K562 (cell line): ENCODE measurements around the gene RHOF.

Source experiments
- CBX5 ChIP-seq: IDR thresholded peaks from 2 replicates; pipeline ENCODE4 v1.6.1; 2014; ENCODE audit warnings: low read depth, borderline replicate concordance
- MTA3 ChIP-seq: fragments of 450-650 bp; formaldehyde crosslinking; IDR thresholded peaks from 2 replicates; pipeline ENCODE4 v1.6.1; 2017; ENCODE audit warnings: mild to moderate bottlenecking, borderline replicate concordance
- NRF1 ChIP-seq, 2 experiments: fragments of 450-650 bp; IDR thresholded peaks in 1 of 2; conservative IDR thresholded peaks in 1 of 2; 2 replicates each; pipeline ENCODE4 v1.6.1; 2014; ENCODE audit warnings: mild to moderate bottlenecking in 2 of 2
- PKNOX1 ChIP-seq: fragments of 450-650 bp; IDR thresholded peaks from 2 replicates; pipeline ENCODE4 v1.6.1; 2016
- REST ChIP-seq, 2 experiments: fragments of 450-650 bp; formaldehyde crosslinking in 1 of 2; IDR thresholded peaks; 2 replicates each; pipeline versions ENCODE4 v1.4.0 to v1.6.1; 2014 to 2020; ENCODE audit warnings: mild to moderate bottlenecking in 2 of 2, borderline replicate concordance in 1 of 2, low read depth in 1 of 2
- SP1 ChIP-seq: sonication (generic); formaldehyde crosslinking; IDR thresholded peaks from 2 replicates; pipeline ENCODE4 v1.8.1; 2022; ENCODE audit warnings: mild to moderate bottlenecking, missing genetic modification reagents
- USF1 ChIP-seq: sonication (generic); formaldehyde crosslinking; IDR thresholded peaks from 2 replicates; pipeline ENCODE4 v1.9.0; 2022; ENCODE audit warnings: mild to moderate bottlenecking, missing genetic modification reagents
- ZBTB43 ChIP-seq: sonication (generic); formaldehyde crosslinking; IDR thresholded peaks from 2 replicates; pipeline ENCODE4 v1.8.0; 2023; ENCODE audit warnings: mild to moderate bottlenecking, missing genetic modification reagents
- ZEB2 ChIP-seq: fragments of 450-650 bp; IDR thresholded peaks from 2 replicates; pipeline ENCODE4 v1.6.1; 2016
- ZNF121 ChIP-seq: sonication (generic); formaldehyde crosslinking; conservative IDR thresholded peaks from 2 replicates; pipeline ENCODE4 v1.8.0; 2022; ENCODE audit warnings: missing genetic modification reagents

GRCh38 chr12:121828306-121828705 lies 34.8 kb upstream of the RHOF start:
- TF ChIP-seq MTA3 = no peak
- no peak for TF ChIP-seq USF1
- no peak for TF ChIP-seq NRF1 (conservative IDR thresholded peaks at IDR 0.05 in 1 of 2, IDR thresholded peaks at IDR 0.05 in 1 of 2)
- TF ChIP-seq ZNF121 (CRISPR knock-in tag) = no peak
- TF ChIP-seq CBX5 = no peak
- no peak for TF ChIP-seq ZBTB43
- no peak for TF ChIP-seq REST (IDR thresholded peaks at IDR 0.05; ENCODE audit: borderline replicate concordance)
- TF ChIP-seq REST (CRISPR knock-in tag; IDR thresholded peaks at IDR 0.05; ENCODE audit: low read depth) = no peak
- no peak for TF ChIP-seq SP1 (CRISPR knock-in tag)
- TF ChIP-seq ZEB2 = no peak
- no peak for TF ChIP-seq PKNOX1
